Activated naive CD8-positive, alpha-beta T cell (primary cell): ENCODE measurements around the gene CLIC2.
"Not testable (repeated sequence)": the region's sequence is repeated elsewhere in the genome, so short reads cannot be mapped to it uniquely, and the experiment has no call there.

Experiments
- H3K27ac Mint-ChIP-seq: one replicate; pipeline ENCODE4 v1.8.0; 2021; ENCODE audit warnings: mixed read lengths
- H3K27me3 Mint-ChIP-seq: one replicate; pipeline ENCODE4 v1.8.0; 2021; ENCODE audit warnings: mixed read lengths
- H3K36me3 Mint-ChIP-seq: one replicate; pipeline ENCODE4 v1.8.0; 2021; ENCODE audit warnings: mixed read lengths
- H3K4me1 Mint-ChIP-seq: one replicate; pipeline ENCODE4 v1.8.0; 2021; ENCODE audit warnings: low read depth, mixed read lengths
- H3K4me3 Mint-ChIP-seq: one replicate; pipeline ENCODE4 v1.8.0; 2021; ENCODE audit warnings: mild to moderate bottlenecking, mixed read lengths
- H3K9me3 Mint-ChIP-seq: one replicate; pipeline ENCODE4 v1.8.0; 2021; ENCODE audit warnings: low read depth, mixed read lengths

Gene CLIC2

GRCh38 chrX:155334486-155335336 lies at the start of gene CLIC2:
Gene CLIC2, minus strand, starts transcription at chrX:155334614. Its CDS starts 187 bp downstream, at chrX:155334427.
- no peaks in the 10 kb centered on the region for H3K36me3 Mint-ChIP-seq
- H3K27me3 Mint-ChIP-seq, result no peaks in the 10 kb centered on the region
- no peaks in the 10 kb centered on the region for H3K4me1 Mint-ChIP-seq
- H3K27ac Mint-ChIP-seq, result no peak within 1 kb of the TSS
- H3K4me3 Mint-ChIP-seq, result no peak within 1 kb of the TSS
- no peaks in the 10 kb centered on the region for H3K9me3 Mint-ChIP-seq

- not testable (repeated sequence) for H3K27ac Mint-ChIP-seq, H3K4me3 Mint-ChIP-seq, H3K9me3 Mint-ChIP-seq, H3K27me3 Mint-ChIP-seq, H3K36me3 Mint-ChIP-seq
- peaks cover 11% of the 10 kb centered on the region for H3K4me1 Mint-ChIP-seq
Observed at GRCh38 chrX:155382529-155382967, 48.1 kb upstream of the CLIC2 start.

GRCh38 chrX:155381843-155382528 lies 47.6 kb upstream of the CLIC2 start, which contains the start of gene F8A2:
Gene F8A2, plus strand, starts transcription at chrX:155382095. Its CDS starts 20 bp downstream, at chrX:155382115.
- H3K36me3 Mint-ChIP-seq, H3K27me3 Mint-ChIP-seq, H3K9me3 Mint-ChIP-seq, H3K27ac Mint-ChIP-seq, H3K4me1 Mint-ChIP-seq, H3K4me3 Mint-ChIP-seq: not testable (repeated sequence)

GRCh38 chrX:155379802-155380201 lies 45.4 kb upstream of the CLIC2 start:
- H3K27ac Mint-ChIP-seq, H3K9me3 Mint-ChIP-seq, H3K4me1 Mint-ChIP-seq, H3K27me3 Mint-ChIP-seq, H3K4me3 Mint-ChIP-seq, H3K36me3 Mint-ChIP-seq: not testable (repeated sequence)

GRCh38 chrX:155373777-155374458 lies 39.5 kb upstream of the CLIC2 start:
- not testable (repeated sequence) for H3K4me3 Mint-ChIP-seq, H3K36me3 Mint-ChIP-seq, H3K27me3 Mint-ChIP-seq, H3K27ac Mint-ChIP-seq, H3K9me3 Mint-ChIP-seq, H3K4me1 Mint-ChIP-seq

- not testable (repeated sequence) for H3K4me1 Mint-ChIP-seq, H3K4me3 Mint-ChIP-seq, H3K36me3 Mint-ChIP-seq, H3K9me3 Mint-ChIP-seq, H3K27me3 Mint-ChIP-seq, H3K27ac Mint-ChIP-seq
Observed at GRCh38 chrX:155363712-155364111, 29.3 kb upstream of the CLIC2 start.

GRCh38 chrX:155349448-155349847 lies 15.0 kb upstream of the CLIC2 start:
- H3K36me3 Mint-ChIP-seq, H3K27me3 Mint-ChIP-seq, H3K4me1 Mint-ChIP-seq: not testable (repeated sequence)

GRCh38 chrX:155345689-155346088 lies 11.3 kb upstream of the CLIC2 start:
- H3K4me1 Mint-ChIP-seq, H3K27ac Mint-ChIP-seq, H3K4me3 Mint-ChIP-seq, H3K36me3 Mint-ChIP-seq, H3K9me3 Mint-ChIP-seq, H3K27me3 Mint-ChIP-seq: not testable (repeated sequence)

More at GRCh38 chrX:155349448-155349847, 15.0 kb upstream of the CLIC2 start:
- H3K9me3 Mint-ChIP-seq, H3K27ac Mint-ChIP-seq, H3K4me3 Mint-ChIP-seq: not testable (repeated sequence)

GRCh38 chrX:155335337-155335712 lies 911 bp upstream of the CLIC2 start:
- H3K9me3 Mint-ChIP-seq, H3K4me1 Mint-ChIP-seq, H3K36me3 Mint-ChIP-seq, H3K4me3 Mint-ChIP-seq, H3K27ac Mint-ChIP-seq, H3K27me3 Mint-ChIP-seq: not testable (repeated sequence)

- Mint-ChIP-seq H3K27ac (no peak overlapping the region), H3K27me3 (no peaks in the 10 kb centered on the region), H3K4me1 (no peaks in the 10 kb centered on the region), H3K9me3 (no peaks in the 10 kb centered on the region), H3K36me3 (no peaks in the 10 kb centered on the region), H3K4me3 (no peak overlapping the region)
Observed at GRCh38 chrX:155333544-155334100, 792 bp downstream of the CLIC2 start.

GRCh38 chrX:155330992-155331391 lies 3.4 kb downstream of the CLIC2 start:
- no peaks in the 10 kb centered on the region for H3K36me3 Mint-ChIP-seq
- H3K4me1 Mint-ChIP-seq, result no peaks in the 10 kb centered on the region
- no peaks in the 10 kb centered on the region for H3K9me3 Mint-ChIP-seq
- H3K27me3 Mint-ChIP-seq, result no peaks in the 10 kb centered on the region
- H3K27ac Mint-ChIP-seq, result no peak overlapping the region
- no peak overlapping the region for H3K4me3 Mint-ChIP-seq

GRCh38 chrX:155329293-155329692 lies 5.1 kb downstream of the CLIC2 start:
- H3K27me3 Mint-ChIP-seq, result no peaks in the 10 kb centered on the region
- no peak overlapping the region for H3K27ac Mint-ChIP-seq
- no peaks in the 10 kb centered on the region for H3K36me3 Mint-ChIP-seq
- no peaks in the 10 kb centered on the region for H3K4me1 Mint-ChIP-seq
- H3K4me3 Mint-ChIP-seq, result no peak overlapping the region
- no peaks in the 10 kb centered on the region for H3K9me3 Mint-ChIP-seq

GRCh38 chrX:155326610-155327009 lies 7.8 kb downstream of the CLIC2 start:
- Mint-ChIP-seq H3K4me1 (no peaks in the 10 kb centered on the region), H3K36me3 (peaks cover 3% of the 10 kb centered on the region), H3K4me3 (no peak overlapping the region), H3K27me3 (no peaks in the 10 kb centered on the region), H3K27ac (no peak overlapping the region), H3K9me3 (no peaks in the 10 kb centered on the region)

- Mint-ChIP-seq H3K27me3 (no peaks in the 10 kb centered on the region), H3K4me1 (no peaks in the 10 kb centered on the region), H3K27ac (no peak overlapping the region), H3K9me3 (no peaks in the 10 kb centered on the region), H3K4me3 (no peak overlapping the region), H3K36me3 (peaks cover 2% of the 10 kb centered on the region)
Observed at GRCh38 chrX:155314260-155314659, 20.2 kb downstream of the CLIC2 start.

GRCh38 chrX:155313766-155314165 lies 20.6 kb downstream of the CLIC2 start:
- no peaks in the 10 kb centered on the region for H3K9me3 Mint-ChIP-seq
- no peak overlapping the region for H3K4me3 Mint-ChIP-seq
- H3K36me3 Mint-ChIP-seq, result peaks cover 2% of the 10 kb centered on the region

More at GRCh38 chrX:155313766-155314165, 20.6 kb downstream of the CLIC2 start:
- H3K4me1 Mint-ChIP-seq, result no peaks in the 10 kb centered on the region
- no peak overlapping the region for H3K27ac Mint-ChIP-seq
- no peaks in the 10 kb centered on the region for H3K27me3 Mint-ChIP-seq
